ENCODE measurements around the gene TMCO2.

DNA sequence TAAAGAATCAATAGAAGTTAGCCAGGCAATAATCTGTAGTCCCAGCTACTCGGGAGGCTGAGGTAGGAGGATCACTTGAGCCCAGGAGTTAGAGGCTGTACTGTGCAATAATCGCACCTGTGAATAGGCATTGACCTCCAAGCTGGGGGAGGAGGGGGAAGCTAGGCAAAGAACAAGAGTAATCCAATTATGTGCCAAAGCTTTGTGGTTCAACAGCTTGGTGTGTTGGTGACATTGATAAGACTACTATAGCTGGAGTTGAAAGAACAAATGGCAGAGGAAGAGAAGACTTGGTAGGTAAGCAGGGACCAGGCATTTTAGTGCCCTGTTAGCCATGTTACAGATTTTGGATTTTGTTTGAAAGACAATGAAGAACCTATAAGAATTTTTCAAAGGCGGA lies 2.1 kb upstream of the TMCO2 start:
- no peak for TF ChIP-seq CTCF (IDR thresholded peaks at IDR 0.05 in 8 of 11, conservative IDR thresholded peaks at IDR 0.05 in 3 of 11)
- no peak for TF ChIP-seq POLR2A (IDR thresholded peaks at IDR 0.05)
- TF ChIP-seq POLR2AphosphoS5 (IDR thresholded peaks at IDR 0.05) = no peak
